ENCODE results near the gene DNAAF8.
"Not testable (repeated sequence)": the region's sequence is repeated elsewhere in the genome, so short reads cannot be mapped to it uniquely, and the experiment has no call there.

The DNAAF8 gene

GRCh38 chr16:4724661-4725270, 9.6 kb upstream of the DNAAF8 start:
- DNase-seq = no peak

- no peak for DNase-seq
Observed at GRCh38 chr16:4726616-4727015, 7.7 kb upstream of the DNAAF8 start.

GRCh38 chr16:4728676-4729075, 5.7 kb upstream of the DNAAF8 start:
- no peak for DNase-seq

GRCh38 chr16:4729876-4730275, 4.5 kb upstream of the DNAAF8 start:
- DNase-seq = no peak

GRCh38 chr16:4733211-4733742, 1.1 kb upstream of the DNAAF8 start:
- no peak for DNase-seq

- no peak for DNase-seq
Observed at GRCh38 chr16:4733747-4734062, 632 bp upstream of the DNAAF8 start.

- no peak for DNase-seq
Observed at GRCh38 chr16:4734730-4735535, 596 bp downstream of the DNAAF8 start.

GRCh38 chr16:4736546-4736945, 2.2 kb downstream of the DNAAF8 start:
- no peak for DNase-seq

- no peak for DNase-seq
Observed at GRCh38 chr16:4737545-4737944, 3.2 kb downstream of the DNAAF8 start.

- not testable (repeated sequence) for DNase-seq
Observed at GRCh38 chr16:4738370-4738769, 4.0 kb downstream of the DNAAF8 start.

- DNase-seq = no peak
Observed at GRCh38 chr16:4743226-4743878, 9.0 kb downstream of the DNAAF8 start.

GRCh38 chr16:4744555-4745273, 10.4 kb downstream of the DNAAF8 start:
- DNase-seq = no peak

GRCh38 chr16:4745274-4745569, 10.9 kb downstream of the DNAAF8 start:
- no peak for DNase-seq

GRCh38 chr16:4746215-4746614, 11.9 kb downstream of the DNAAF8 start:
- no peak for DNase-seq

GRCh38 chr16:4746991-4747574, 12.7 kb downstream of the DNAAF8 start:
- no peak for DNase-seq

- no peak for DNase-seq
Observed at GRCh38 chr16:4747906-4748681, 13.8 kb downstream of the DNAAF8 start.

- no peak for DNase-seq
Observed at GRCh38 chr16:4748682-4749411, 14.5 kb downstream of the DNAAF8 start.

GRCh38 chr16:4749700-4750257, 15.4 kb downstream of the DNAAF8 start:
- no peak for DNase-seq

GRCh38 chr16:4750896-4751295, 16.6 kb downstream of the DNAAF8 start:
- DNase-seq = no peak

GRCh38 chr16:4752351-4753100, 18.2 kb downstream of the DNAAF8 start:
- DNase-seq = no peak

GRCh38 chr16:4753227-4753626, 18.9 kb downstream of the DNAAF8 start:
- no peak for DNase-seq
